Activated T-helper 1 cell treated with anti-CD3 and anti-CD28 coated beads, Interleukin-12 subunit alpha, Interleukin-12 subunit beta, Interleukin-2, Interleukin-4 antibody, amounts not matched to agents 30 ng/mL and 10 ng/mL and 1 ng/mL, durations not matched to agents 14 hours and 24 hours and 36 hours (primary cell): ENCODE results near the gene ETV1. TPM values are rescaled to one million over a fixed set of nuclear protein-coding genes. Genes with fewer than 3 reads are reported as not detected.
A peak's percentile ranks its signal among the peaks of the same experiment; 100 is the strongest.

Experiments
- DNase-seq: peaks from one replicate; pipeline ENCODE4 v3.0.0; 2021; ENCODE audit warnings: low spot score
- H3K27ac Mint-ChIP-seq: one replicate; pipeline ENCODE4 v1.8.0; 2021; ENCODE audit warnings: mild to moderate bottlenecking, mixed read lengths
- H3K27me3 Mint-ChIP-seq: one replicate; pipeline ENCODE4 v1.8.0; 2022; ENCODE audit warnings: mild to moderate bottlenecking, moderate library complexity, mixed read lengths; ENCODE audit not compliant: insufficient read depth
- H3K36me3 Mint-ChIP-seq: one replicate; pipeline ENCODE4 v1.8.0; 2021; ENCODE audit warnings: low read depth, mixed read lengths
- H3K4me1 Mint-ChIP-seq: one replicate; pipeline ENCODE4 v1.8.0; 2021; ENCODE audit warnings: low read depth, mixed read lengths
- H3K4me3 Mint-ChIP-seq: one replicate; pipeline ENCODE4 v1.8.0; 2021; ENCODE audit warnings: mild to moderate bottlenecking, moderate library complexity, mixed read lengths
- H3K9me3 Mint-ChIP-seq: one replicate; pipeline ENCODE4 v1.8.0; 2021; ENCODE audit warnings: mixed read lengths
- intact Hi-C: fragments of 100-400 bp; cut with micrococcal nuclease; formaldehyde crosslinking; loops from one replicate; pipeline ENCODE4 v1.15.1; 2024
- total RNA-seq: library from RNA; stranded (reverse); gene quantifications from 2 replicates; pipeline ENCODE4 v1.2.3, GENCODE V29; 2022

Gene ETV1
- total RNA-seq, 1 donor from 2014 or later = not detected

- no peaks in the 10 kb centered on the region for H3K4me1 Mint-ChIP-seq
- no peaks in the 10 kb centered on the region for H3K36me3 Mint-ChIP-seq
- DNase-seq = no peak
- H3K27me3 Mint-ChIP-seq = no peaks in the 10 kb centered on the region
- H3K9me3 Mint-ChIP-seq = peaks cover 5% of the 10 kb centered on the region
- intact Hi-C loops = no loop called here
- H3K4me3 Mint-ChIP-seq = no peak overlapping the region
- no peak overlapping the region for H3K27ac Mint-ChIP-seq
These were observed 109.3 kb downstream of the ETV1 start for GRCh38 chr7:13879994-13880686.

DNA sequence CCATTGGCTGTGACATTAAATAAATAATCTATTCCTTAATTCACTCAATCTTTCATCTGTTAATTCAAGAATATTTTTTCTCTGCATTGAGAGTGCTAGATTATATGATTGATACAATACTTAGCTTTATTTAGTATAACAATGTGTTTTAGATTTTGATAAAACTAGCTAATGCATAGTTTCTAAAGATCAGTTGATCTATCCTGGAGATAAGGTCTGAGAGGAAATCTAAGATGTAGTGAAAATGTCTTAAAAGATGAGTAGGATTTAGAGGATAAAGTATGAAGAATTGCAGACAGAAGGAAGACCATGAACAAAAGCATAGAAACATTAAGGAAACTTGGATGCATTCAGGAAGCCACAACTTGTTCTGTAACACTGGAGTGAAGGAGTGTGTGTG lies 110.3 kb downstream of the ETV1 start:
- intact Hi-C loops = no loop called here
- no peak overlapping the region for H3K4me3 Mint-ChIP-seq
- no peaks in the 10 kb centered on the region for H3K4me1 Mint-ChIP-seq
- no peak overlapping the region for H3K27ac Mint-ChIP-seq
- peaks cover 5% of the 10 kb centered on the region for H3K9me3 Mint-ChIP-seq
- no peaks in the 10 kb centered on the region for H3K36me3 Mint-ChIP-seq
- no peak for DNase-seq
- H3K27me3 Mint-ChIP-seq = no peaks in the 10 kb centered on the region

DNA sequence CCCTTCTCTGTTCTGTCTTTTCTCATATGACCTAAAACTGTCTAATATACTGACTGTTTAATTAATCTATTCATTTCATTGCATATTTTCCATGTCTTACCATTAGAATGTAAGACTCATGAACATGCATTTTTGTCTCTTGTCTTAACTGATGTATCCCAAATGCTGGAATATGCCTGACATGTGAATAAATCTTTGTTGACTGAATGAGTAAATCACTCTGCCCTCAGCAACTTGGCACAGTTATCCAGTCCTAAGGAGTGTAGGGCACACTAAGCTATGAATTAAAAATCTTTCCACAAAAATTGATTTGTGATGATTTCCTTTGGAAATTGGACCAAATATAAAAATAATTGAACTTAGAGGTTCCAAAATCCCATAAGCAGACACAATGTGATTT lies 111.3 kb downstream of the ETV1 start:
- H3K4me3 Mint-ChIP-seq = no peak overlapping the region
- intact Hi-C loops = no loop called here
- no peaks in the 10 kb centered on the region for H3K4me1 Mint-ChIP-seq
- H3K27ac Mint-ChIP-seq = no peak overlapping the region
- H3K27me3 Mint-ChIP-seq = no peaks in the 10 kb centered on the region
- H3K36me3 Mint-ChIP-seq = no peaks in the 10 kb centered on the region
- peaks cover 5% of the 10 kb centered on the region for H3K9me3 Mint-ChIP-seq
- no peak for DNase-seq

DNA sequence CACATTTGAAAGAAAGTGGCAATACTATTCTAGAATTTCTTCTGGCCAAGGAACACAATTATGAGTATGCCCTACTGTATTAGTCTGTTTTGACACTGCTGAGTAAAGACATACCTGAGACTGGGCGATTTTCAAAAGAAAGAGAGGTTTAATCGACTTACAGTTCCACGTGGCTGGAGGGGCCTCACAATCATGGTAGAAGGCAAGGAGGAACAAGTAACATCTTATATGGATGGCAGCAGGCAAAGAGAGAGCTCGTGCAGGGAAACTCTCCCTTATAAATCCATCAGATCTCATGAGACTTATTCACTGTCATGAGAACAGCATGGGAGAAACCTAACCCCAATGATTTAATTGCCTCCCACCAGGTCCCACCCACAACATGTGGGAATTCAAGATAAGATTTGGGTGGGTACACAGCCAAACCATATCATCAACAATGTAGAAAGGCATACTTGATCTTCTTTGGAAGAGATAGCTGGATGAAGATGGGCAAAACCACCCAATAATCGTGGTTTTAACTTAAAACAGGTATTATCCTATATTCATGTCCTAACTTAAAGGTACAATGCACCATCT lies 113.9 kb downstream of the ETV1 start:
- Mint-ChIP-seq H3K4me3 (no peak overlapping the region), H3K27me3 (no peaks in the 10 kb centered on the region), H3K4me1 (no peaks in the 10 kb centered on the region), H3K27ac (no peak overlapping the region), H3K9me3 (peaks cover 5% of the 10 kb centered on the region), H3K36me3 (no peaks in the 10 kb centered on the region)
- intact Hi-C loops = no loop called here
- DNase-seq = no peak

DNA sequence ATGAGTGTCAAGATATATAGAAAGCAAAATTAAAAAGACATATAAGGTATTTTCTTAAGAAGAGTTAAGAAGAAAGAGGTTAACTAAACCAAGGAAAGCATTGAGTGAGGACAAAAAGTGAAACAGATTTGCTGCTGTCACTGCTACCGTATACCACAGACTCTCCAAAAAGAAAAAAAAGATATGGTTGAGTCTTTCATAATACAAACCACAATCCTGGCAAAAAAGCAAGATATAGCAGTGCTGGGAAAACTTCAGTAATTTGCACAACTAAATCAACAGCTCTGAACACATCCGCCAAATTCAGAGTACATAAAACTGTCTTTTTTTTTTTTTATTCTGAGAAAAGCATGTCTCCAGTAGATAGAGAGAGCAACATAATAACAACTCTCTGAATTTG lies 114.7 kb downstream of the ETV1 start:
- no peak for DNase-seq
- no peaks in the 10 kb centered on the region for H3K36me3 Mint-ChIP-seq

DNA sequence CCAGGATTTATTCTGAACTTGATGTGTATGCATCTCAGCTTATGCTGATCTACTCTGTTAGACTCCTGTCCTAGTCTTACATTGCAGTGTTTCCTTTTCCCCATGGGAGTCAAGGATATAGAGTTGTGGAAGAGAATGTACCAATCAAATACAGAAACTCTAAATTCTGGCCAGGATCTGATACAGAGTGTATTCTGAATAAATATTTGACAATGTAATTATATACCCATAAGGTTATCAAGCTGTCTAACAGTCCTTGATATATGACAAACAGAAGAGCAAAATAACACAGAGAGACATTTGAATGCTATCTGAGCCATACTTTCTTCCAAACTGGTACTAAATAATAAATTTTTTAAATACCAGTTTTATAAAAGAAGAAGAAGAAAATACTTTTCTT lies 116.8 kb downstream of the ETV1 start:
- no peak overlapping the region for H3K4me3 Mint-ChIP-seq
- no peaks in the 10 kb centered on the region for H3K36me3 Mint-ChIP-seq
- H3K27ac Mint-ChIP-seq = no peak overlapping the region
- intact Hi-C loops = no loop called here
- no peaks in the 10 kb centered on the region for H3K27me3 Mint-ChIP-seq
- peaks cover 5% of the 10 kb centered on the region for H3K9me3 Mint-ChIP-seq
- H3K4me1 Mint-ChIP-seq = no peaks in the 10 kb centered on the region
- DNase-seq = no peak

More for the DNA sequence above, 114.7 kb downstream of the ETV1 start:
- H3K27ac Mint-ChIP-seq = no peak overlapping the region
- no peak overlapping the region for H3K4me3 Mint-ChIP-seq
- no peaks in the 10 kb centered on the region for H3K4me1 Mint-ChIP-seq
- H3K9me3 Mint-ChIP-seq = peaks cover 5% of the 10 kb centered on the region
- intact Hi-C loops = no loop called here
- no peaks in the 10 kb centered on the region for H3K27me3 Mint-ChIP-seq

DNA sequence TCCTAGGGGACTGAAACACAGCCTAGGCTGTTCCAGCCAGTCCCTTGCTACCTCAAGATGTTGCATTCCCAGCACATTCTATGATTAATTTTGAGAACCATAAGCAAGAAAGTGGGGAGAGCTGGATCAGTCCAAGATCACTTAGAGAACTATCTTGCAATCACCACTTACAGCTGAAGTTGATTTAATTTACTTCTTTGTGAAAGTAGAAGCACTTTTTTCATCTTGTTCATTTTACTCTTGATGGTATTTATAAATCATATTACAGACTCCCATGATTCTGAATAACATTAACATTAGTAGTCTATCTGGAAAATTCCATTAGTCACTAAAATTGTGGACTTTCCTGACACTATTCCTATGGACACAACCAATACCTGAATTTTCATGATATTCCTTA lies 118.5 kb downstream of the ETV1 start:
- H3K27me3 Mint-ChIP-seq = no peaks in the 10 kb centered on the region
- H3K36me3 Mint-ChIP-seq = no peaks in the 10 kb centered on the region
- intact Hi-C loops = no loop called here
- no peaks in the 10 kb centered on the region for H3K4me1 Mint-ChIP-seq
- no peaks in the 10 kb centered on the region for H3K9me3 Mint-ChIP-seq
- no peak for DNase-seq
- H3K4me3 Mint-ChIP-seq = no peak overlapping the region
- H3K27ac Mint-ChIP-seq = no peak overlapping the region

DNA sequence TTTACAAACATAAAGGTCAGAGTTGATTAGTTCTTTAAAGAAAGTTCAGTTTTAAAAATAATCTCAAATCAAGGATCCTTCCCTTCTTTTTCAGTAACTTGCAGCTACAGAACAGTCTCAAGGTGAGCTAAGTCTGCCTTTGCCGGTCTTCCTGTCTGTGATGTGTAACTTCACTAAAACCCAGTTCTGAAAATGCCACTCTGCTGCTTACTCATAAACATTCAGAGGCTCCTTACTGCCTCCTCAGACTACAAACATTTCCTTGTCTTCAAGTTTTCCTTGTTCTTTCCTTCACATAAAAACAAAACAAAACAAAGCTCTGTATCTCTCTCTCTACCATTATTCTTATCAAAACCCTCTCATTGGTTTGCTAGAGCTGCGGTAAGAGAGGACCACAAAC lies 128.7 kb downstream of the ETV1 start:
- Mint-ChIP-seq H3K9me3 (no peaks in the 10 kb centered on the region), H3K4me3 (no peak overlapping the region)

DNA sequence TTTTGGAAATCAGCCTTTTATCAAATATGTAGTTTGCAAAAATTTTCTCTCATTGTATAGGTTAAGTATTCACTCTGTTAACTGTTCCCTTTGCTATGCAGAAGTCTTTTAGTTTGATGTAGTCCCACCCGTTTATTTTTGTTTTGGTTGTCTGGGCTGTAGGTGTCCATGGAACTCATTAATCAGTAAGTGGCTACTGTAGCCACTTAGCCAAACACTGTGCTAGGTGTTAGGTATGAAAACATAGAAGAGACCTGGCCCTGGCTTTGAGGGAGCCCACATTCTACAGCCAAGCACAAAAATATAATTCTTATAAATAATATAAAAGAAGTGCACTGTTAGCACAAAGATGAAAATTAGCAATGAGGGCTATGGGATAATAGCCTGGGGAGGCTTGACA lies 133.5 kb downstream of the ETV1 start:
- DNase-seq = no peak
- Mint-ChIP-seq H3K9me3 (no peaks in the 10 kb centered on the region), H3K36me3 (no peaks in the 10 kb centered on the region), H3K27me3 (no peaks in the 10 kb centered on the region), H3K4me1 (no peaks in the 10 kb centered on the region), H3K27ac (no peak overlapping the region), H3K4me3 (no peak overlapping the region)
- intact Hi-C loops = no loop called here

More for the DNA sequence above, 128.7 kb downstream of the ETV1 start:
- Mint-ChIP-seq H3K36me3 (no peaks in the 10 kb centered on the region), H3K27me3 (no peaks in the 10 kb centered on the region), H3K4me1 (no peaks in the 10 kb centered on the region), H3K27ac (no peak overlapping the region)
- intact Hi-C loops = no loop called here
- DNase-seq = no peak

- DNase-seq = no peak
- H3K27me3 Mint-ChIP-seq = no peaks in the 10 kb centered on the region
- no peak overlapping the region for H3K4me3 Mint-ChIP-seq
- H3K36me3 Mint-ChIP-seq = no peaks in the 10 kb centered on the region
- H3K4me1 Mint-ChIP-seq = peaks cover 17% of the 10 kb centered on the region
- no peak overlapping the region for H3K27ac Mint-ChIP-seq
- H3K9me3 Mint-ChIP-seq = no peaks in the 10 kb centered on the region
- intact Hi-C loops = no loop called here
These were observed 137.0 kb downstream of the ETV1 start for GRCh38 chr7:13852281-13852968.

GRCh38 chr7:13851736-13852135 lies 137.7 kb downstream of the ETV1 start:
- DNase-seq = no peak
- Mint-ChIP-seq H3K9me3 (no peaks in the 10 kb centered on the region), H3K36me3 (no peaks in the 10 kb centered on the region), H3K4me3 (no peak overlapping the region), H3K4me1 (peaks cover 17% of the 10 kb centered on the region), H3K27me3 (no peaks in the 10 kb centered on the region), H3K27ac (no peak overlapping the region)
- intact Hi-C loops = no loop called here

GRCh38 chr7:13850185-13850752 lies 139.2 kb downstream of the ETV1 start:
- intact Hi-C loops = no loop called here
- H3K4me3 Mint-ChIP-seq = no peak overlapping the region

GRCh38 chr7:13849163-13849892 lies 140.1 kb downstream of the ETV1 start:
- H3K36me3 Mint-ChIP-seq = no peaks in the 10 kb centered on the region
- intact Hi-C loops = no loop called here
- no peak overlapping the region for H3K4me3 Mint-ChIP-seq
- DNase-seq = no peak
- H3K4me1 Mint-ChIP-seq = peaks cover 17% of the 10 kb centered on the region
- H3K27ac Mint-ChIP-seq = no peak overlapping the region
- no peaks in the 10 kb centered on the region for H3K9me3 Mint-ChIP-seq
- H3K27me3 Mint-ChIP-seq = no peaks in the 10 kb centered on the region

More at GRCh38 chr7:13850185-13850752, 139.2 kb downstream of the ETV1 start:
- H3K27ac Mint-ChIP-seq = no peak overlapping the region
- no peaks in the 10 kb centered on the region for H3K27me3 Mint-ChIP-seq
- H3K9me3 Mint-ChIP-seq = no peaks in the 10 kb centered on the region
- DNase-seq = peak; percentile 38
- no peaks in the 10 kb centered on the region for H3K36me3 Mint-ChIP-seq
- peaks cover 17% of the 10 kb centered on the region for H3K4me1 Mint-ChIP-seq
